GM12872 (cell line): ENCODE results near the gene IDH3A.

ENCODE experiments used
- CTCF ChIP-seq: IDR thresholded peaks from 3 replicates; pipeline ENCODE4 v1.5.1; 2011; ENCODE audit warnings: low read depth, mild to moderate bottlenecking, low read length, moderate library complexity; ENCODE audit not compliant: insufficient read depth

The IDH3A gene

GRCh38 chr15:78210349-78210717 lies 61.2 kb downstream of the IDH3A start:
- no peak for TF ChIP-seq CTCF

GRCh38 chr15:78211189-78211921 lies 62.2 kb downstream of the IDH3A start:
- TF ChIP-seq CTCF = no peak

- TF ChIP-seq CTCF = no peak
Measured at GRCh38 chr15:78212008-78212407, 62.8 kb downstream of the IDH3A start.

- no peak for TF ChIP-seq CTCF
Measured at GRCh38 chr15:78212546-78213424, 63.6 kb downstream of the IDH3A start.

- TF ChIP-seq CTCF = no peak
Measured at GRCh38 chr15:78213425-78213750, 64.2 kb downstream of the IDH3A start.

GRCh38 chr15:78213956-78214355 lies 64.8 kb downstream of the IDH3A start:
- no peak for TF ChIP-seq CTCF

- TF ChIP-seq CTCF = no peak
Measured at GRCh38 chr15:78216276-78217104, 67.3 kb downstream of the IDH3A start.
